GM20000 (cell line): ENCODE results near the gene CTSO.
"Not testable (repeated sequence)": the region's sequence is repeated elsewhere in the genome, so short reads cannot be mapped to it uniquely, and the experiment has no call there.

Experiments
- DNase-seq: peaks from one replicate; pipeline ENCODE4 v3.0.0; 2012; ENCODE audit warnings: low spot score
- TF ChIP-seq, protein P1 (sequence below): IDR thresholded peaks from 2 replicates; pipeline ENCODE4 v1.5.1; 2012; ENCODE audit warnings: mild to moderate bottlenecking, control low read depth; ENCODE audit errors: extremely low read depth, missing control alignments

Gene CTSO

GRCh38 chr4:155906554-155907247 lies 47.0 kb downstream of the CTSO start:
- TF ChIP-seq, protein P1, sequence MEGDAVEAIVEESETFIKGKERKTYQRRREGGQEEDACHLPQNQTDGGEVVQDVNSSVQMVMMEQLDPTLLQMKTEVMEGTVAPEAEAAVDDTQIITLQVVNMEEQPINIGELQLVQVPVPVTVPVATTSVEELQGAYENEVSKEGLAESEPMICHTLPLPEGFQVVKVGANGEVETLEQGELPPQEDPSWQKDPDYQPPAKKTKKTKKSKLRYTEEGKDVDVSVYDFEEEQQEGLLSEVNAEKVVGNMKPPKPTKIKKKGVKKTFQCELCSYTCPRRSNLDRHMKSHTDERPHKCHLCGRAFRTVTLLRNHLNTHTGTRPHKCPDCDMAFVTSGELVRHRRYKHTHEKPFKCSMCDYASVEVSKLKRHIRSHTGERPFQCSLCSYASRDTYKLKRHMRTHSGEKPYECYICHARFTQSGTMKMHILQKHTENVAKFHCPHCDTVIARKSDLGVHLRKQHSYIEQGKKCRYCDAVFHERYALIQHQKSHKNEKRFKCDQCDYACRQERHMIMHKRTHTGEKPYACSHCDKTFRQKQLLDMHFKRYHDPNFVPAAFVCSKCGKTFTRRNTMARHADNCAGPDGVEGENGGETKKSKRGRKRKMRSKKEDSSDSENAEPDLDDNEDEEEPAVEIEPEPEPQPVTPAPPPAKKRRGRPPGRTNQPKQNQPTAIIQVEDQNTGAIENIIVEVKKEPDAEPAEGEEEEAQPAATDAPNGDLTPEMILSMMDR, result no peak
- DNase-seq, result no peak

- DNase-seq, result no peak
Observed at GRCh38 chr4:155904331-155904730, 49.3 kb downstream of the CTSO start.

DNA sequence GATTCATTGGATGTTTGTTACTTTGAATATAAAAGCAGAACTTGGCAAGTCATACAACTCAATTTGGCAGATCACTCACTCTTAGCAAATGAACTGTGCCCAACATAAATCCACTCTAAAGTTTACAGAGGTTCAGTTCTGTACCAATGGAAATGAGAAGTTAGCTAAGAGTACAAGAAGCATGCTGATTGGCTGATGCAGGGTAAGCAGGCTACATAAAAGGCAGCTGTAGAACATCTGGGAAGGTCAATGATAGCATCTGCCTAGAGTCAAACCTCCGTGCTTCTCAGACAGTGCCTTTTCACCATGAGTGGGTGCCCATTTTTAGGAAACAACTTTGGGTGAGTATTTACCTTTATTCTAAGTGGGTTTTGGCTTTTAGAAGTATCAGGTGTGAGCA lies 50.2 kb downstream of the CTSO start, which contains the start of gene TDO2:
TDO2 (plus strand) TSS at position 244 of the 400 bp plus-strand sequence; CDS start at position 307, 63 bp downstream.
- DNase-seq, result no peak
- TF ChIP-seq, protein P1, result no peak

More at GRCh38 chr4:155904331-155904730, 49.3 kb downstream of the CTSO start:
- TF ChIP-seq, protein P1, result no peak

GRCh38 chr4:155901013-155901412 lies 52.7 kb downstream of the CTSO start:
- TF ChIP-seq, protein P1, result no peak
- DNase-seq, result no peak

GRCh38 chr4:155900381-155900780 lies 53.3 kb downstream of the CTSO start:
- DNase-seq, result no peak
- TF ChIP-seq, protein P1, result no peak

GRCh38 chr4:155899891-155900290 lies 53.8 kb downstream of the CTSO start:
- TF ChIP-seq, protein P1, result no peak
- DNase-seq, result no peak

GRCh38 chr4:155898371-155898770 lies 55.3 kb downstream of the CTSO start:
- DNase-seq, result not testable (repeated sequence)

DNA sequence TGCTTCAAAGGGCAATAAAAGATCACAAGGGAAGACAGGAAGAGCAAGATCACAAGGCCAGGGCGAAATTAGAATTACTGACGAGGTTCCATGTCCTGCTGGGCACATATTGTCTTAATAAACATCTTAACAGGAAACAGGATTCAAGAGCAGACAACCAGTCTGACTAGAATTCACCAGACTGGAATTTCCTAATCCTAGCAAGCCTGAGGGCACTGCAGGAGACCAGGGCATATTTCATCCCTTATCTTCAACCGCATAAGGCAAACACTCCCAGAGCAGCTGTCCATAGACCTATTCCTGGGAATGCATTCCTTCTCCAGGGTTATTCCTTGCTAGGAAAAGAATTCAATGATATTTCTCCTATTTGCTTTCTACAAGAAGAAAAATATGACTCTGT lies 62.6 kb downstream of the CTSO start:
- DNase-seq, result no peak

More for the DNA sequence above, 62.6 kb downstream of the CTSO start:
- TF ChIP-seq, protein P1, result no peak
